Uterus (tissue), 2 donors: ENCODE measurements around the gene SERP2.

Experiments
- CTCF ChIP-seq, 4 experiments: fragments of 200-600 bp in 2 of 4; fragments of 450-650 bp in 2 of 4; sonication (generic) in 2 of 4; IDR thresholded peaks; one replicate each; pipeline ENCODE4 v1.5.1; 2016 to 2019; ENCODE audit warnings: antibody characterized with exemption in 4 of 4, mild to moderate bottlenecking in 2 of 4, moderate library complexity in 1 of 4
- POLR2A ChIP-seq, 2 donors: fragments of 450-650 bp; IDR thresholded peaks; one replicate each; pipeline ENCODE4 v1.6.1; 2016; ENCODE audit warnings: antibody characterized with exemption in 2 of 2, mild to moderate bottlenecking in 1 of 2, moderate library complexity in 1 of 2

GRCh38 chr13:44352671-44353070 lies 21.0 kb upstream of the SERP2 start:
- TF ChIP-seq POLR2A (IDR thresholded peaks at IDR 0.05): no peak
- TF ChIP-seq CTCF (IDR thresholded peaks at IDR 0.05): no peak
